Adipocyte (in vitro differentiated cells): ENCODE measurements around the gene GALNT10.

Source experiments
- DNase-seq: peaks from one replicate; pipeline ENCODE4 v3.0.0-alpha.2; 2015; ENCODE audit warnings: low read depth
- H3K27me3 ChIP-seq: replicated peaks from 2 replicates; pipeline ENCODE4 v1.7.0; 2013; ENCODE audit warnings: mild to moderate bottlenecking, low read length, moderate library complexity; ENCODE audit not compliant: control insufficient read depth, insufficient read depth
- H3K36me3 ChIP-seq: 2 replicates; pipeline ENCODE4 v1.7.0; 2013; ENCODE audit warnings: low read length, mild to moderate bottlenecking, moderate library complexity; ENCODE audit not compliant: control insufficient read depth, insufficient read depth, severe bottlenecking
- H3K4me1 ChIP-seq: 2 replicates; pipeline ENCODE4 v1.7.0; 2013; ENCODE audit warnings: mild to moderate bottlenecking, low read length, moderate library complexity; ENCODE audit not compliant: control insufficient read depth, insufficient read depth
- H3K4me3 ChIP-seq: 2 replicates; pipeline ENCODE4 v1.7.0; 2013; ENCODE audit warnings: mild to moderate bottlenecking, low read length, moderate library complexity
- H3K9ac ChIP-seq: 2 replicates; pipeline ENCODE4 v1.7.0; 2013; ENCODE audit warnings: mild to moderate bottlenecking, low read length, moderate library complexity
- H3K9me3 ChIP-seq: 2 replicates; pipeline ENCODE4 v1.7.0; 2013; ENCODE audit warnings: mild to moderate bottlenecking, low read length, moderate library complexity; ENCODE audit not compliant: control insufficient read depth

The GALNT10 gene

GRCh38 chr5:154456540-154456939 is 266.0 kb downstream of the GALNT10 start:
- H3K4me1 ChIP-seq, result peaks cover 14% of the 10 kb centered on the region
- no peak overlapping the region for H3K9ac ChIP-seq
- no peak for DNase-seq
- no peak overlapping the region for H3K4me3 ChIP-seq
- H3K9me3 ChIP-seq, result no peaks in the 10 kb centered on the region
- peaks cover 66% of the 10 kb centered on the region for H3K36me3 ChIP-seq
- H3K27me3 ChIP-seq, result no peaks in the 10 kb centered on the region

GRCh38 chr5:154459015-154459414 is 268.5 kb downstream of the GALNT10 start:
- Histone ChIP-seq H3K9ac (no peak overlapping the region), H3K4me3 (no peak overlapping the region), H3K27me3 (no peaks in the 10 kb centered on the region), H3K36me3 (peaks cover 41% of the 10 kb centered on the region), H3K4me1 (peaks cover 14% of the 10 kb centered on the region), H3K9me3 (no peaks in the 10 kb centered on the region)
- DNase-seq, result no peak

- Histone ChIP-seq H3K9me3 (no peaks in the 10 kb centered on the region), H3K36me3 (peaks cover 33% of the 10 kb centered on the region), H3K27me3 (no peaks in the 10 kb centered on the region), H3K9ac (no peak overlapping the region), H3K4me3 (no peak overlapping the region), H3K4me1 (peaks cover 17% of the 10 kb centered on the region)
- DNase-seq, result no peak
Observed at GRCh38 chr5:154460172-154460571, 269.6 kb downstream of the GALNT10 start.

- Histone ChIP-seq H3K4me1 (peaks cover 20% of the 10 kb centered on the region), H3K4me3 (no peak overlapping the region), H3K27me3 (no peaks in the 10 kb centered on the region), H3K9me3 (no peaks in the 10 kb centered on the region), H3K36me3 (peaks cover 19% of the 10 kb centered on the region), H3K9ac (no peak overlapping the region)
- no peak for DNase-seq
Observed at GRCh38 chr5:154461531-154461930, 271.0 kb downstream of the GALNT10 start.

- Histone ChIP-seq H3K4me3 (no peak overlapping the region), H3K27me3 (peaks cover 8% of the 10 kb centered on the region), H3K4me1 (peaks cover 9% of the 10 kb centered on the region), H3K36me3 (no peaks in the 10 kb centered on the region), H3K9me3 (no peaks in the 10 kb centered on the region), H3K9ac (no peak overlapping the region)
- no peak for DNase-seq
Observed at GRCh38 chr5:154464438-154464837, 273.9 kb downstream of the GALNT10 start.

GRCh38 chr5:154465169-154465568 is 274.6 kb downstream of the GALNT10 start:
- Histone ChIP-seq H3K9me3 (no peaks in the 10 kb centered on the region), H3K27me3 (peaks cover 13% of the 10 kb centered on the region), H3K4me3 (no peak overlapping the region), H3K36me3 (no peaks in the 10 kb centered on the region), H3K4me1 (peaks cover 6% of the 10 kb centered on the region), H3K9ac (no peak overlapping the region)
- peak; percentile 76 for DNase-seq

GRCh38 chr5:154466147-154466546 is 275.6 kb downstream of the GALNT10 start:
- no peaks in the 10 kb centered on the region for H3K36me3 ChIP-seq
- H3K4me3 ChIP-seq, result no peak overlapping the region
- H3K4me1 ChIP-seq, result peaks cover 6% of the 10 kb centered on the region
- peaks cover 22% of the 10 kb centered on the region for H3K27me3 ChIP-seq
- no peak overlapping the region for H3K9ac ChIP-seq
- no peak for DNase-seq
- H3K9me3 ChIP-seq, result no peaks in the 10 kb centered on the region

GRCh38 chr5:154466671-154467070 is 276.1 kb downstream of the GALNT10 start:
- peaks cover 6% of the 10 kb centered on the region for H3K4me1 ChIP-seq
- H3K4me3 ChIP-seq, result no peak overlapping the region
- H3K27me3 ChIP-seq, result peaks cover 28% of the 10 kb centered on the region
- no peak overlapping the region for H3K9ac ChIP-seq
- no peaks in the 10 kb centered on the region for H3K9me3 ChIP-seq
- DNase-seq, result no peak
- H3K36me3 ChIP-seq, result no peaks in the 10 kb centered on the region

- Histone ChIP-seq H3K4me3 (no peak overlapping the region), H3K4me1 (peaks cover 6% of the 10 kb centered on the region), H3K9me3 (no peaks in the 10 kb centered on the region), H3K36me3 (no peaks in the 10 kb centered on the region), H3K9ac (no peak overlapping the region), H3K27me3 (peaks cover 39% of the 10 kb centered on the region)
- peak; percentile 90 for DNase-seq
Observed at GRCh38 chr5:154467655-154468354, 277.3 kb downstream of the GALNT10 start.

- no peak overlapping the region for H3K4me3 ChIP-seq
- H3K27me3 ChIP-seq, result peaks cover 62% of the 10 kb centered on the region
- H3K36me3 ChIP-seq, result no peaks in the 10 kb centered on the region
- DNase-seq, result no peak
- H3K4me1 ChIP-seq, result peaks cover 4% of the 10 kb centered on the region
- H3K9me3 ChIP-seq, result no peaks in the 10 kb centered on the region
- H3K9ac ChIP-seq, result no peak overlapping the region
Observed at GRCh38 chr5:154470137-154470536, 279.6 kb downstream of the GALNT10 start.
